GM13976 (cell line): ENCODE data around the gene GJA9.

Source experiments
- DNase-seq: peaks from one replicate; pipeline ENCODE4 v3.0.0; 2012; ENCODE audit warnings: low spot score
- in situ Hi-C: fragments of 300-500 bp; cut with MboI; formaldehyde crosslinking; loops from one replicate; pipeline ENCODE4 v1.12.0; 2022; ENCODE audit warnings: low sequenced_read_pairs, mixed read lengths, inconsistent platforms; ENCODE audit not compliant: unreplicated experiment
- TF ChIP-seq, protein P1 (sequence below): IDR thresholded peaks from 2 replicates; pipeline ENCODE4 v1.5.1; 2012; ENCODE audit warnings: borderline replicate concordance, mild to moderate bottlenecking; ENCODE audit not compliant: insufficient read depth; ENCODE audit errors: extremely low read depth, missing control alignments, control extremely low read depth

Gene GJA9

GRCh38 chr1:38888423-38889333, 7.3 kb upstream of the GJA9 start:
- TF ChIP-seq, protein P1, sequence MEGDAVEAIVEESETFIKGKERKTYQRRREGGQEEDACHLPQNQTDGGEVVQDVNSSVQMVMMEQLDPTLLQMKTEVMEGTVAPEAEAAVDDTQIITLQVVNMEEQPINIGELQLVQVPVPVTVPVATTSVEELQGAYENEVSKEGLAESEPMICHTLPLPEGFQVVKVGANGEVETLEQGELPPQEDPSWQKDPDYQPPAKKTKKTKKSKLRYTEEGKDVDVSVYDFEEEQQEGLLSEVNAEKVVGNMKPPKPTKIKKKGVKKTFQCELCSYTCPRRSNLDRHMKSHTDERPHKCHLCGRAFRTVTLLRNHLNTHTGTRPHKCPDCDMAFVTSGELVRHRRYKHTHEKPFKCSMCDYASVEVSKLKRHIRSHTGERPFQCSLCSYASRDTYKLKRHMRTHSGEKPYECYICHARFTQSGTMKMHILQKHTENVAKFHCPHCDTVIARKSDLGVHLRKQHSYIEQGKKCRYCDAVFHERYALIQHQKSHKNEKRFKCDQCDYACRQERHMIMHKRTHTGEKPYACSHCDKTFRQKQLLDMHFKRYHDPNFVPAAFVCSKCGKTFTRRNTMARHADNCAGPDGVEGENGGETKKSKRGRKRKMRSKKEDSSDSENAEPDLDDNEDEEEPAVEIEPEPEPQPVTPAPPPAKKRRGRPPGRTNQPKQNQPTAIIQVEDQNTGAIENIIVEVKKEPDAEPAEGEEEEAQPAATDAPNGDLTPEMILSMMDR = no peak
- DNase-seq = no peak
- in situ Hi-C loops = no loop called here

DNA sequence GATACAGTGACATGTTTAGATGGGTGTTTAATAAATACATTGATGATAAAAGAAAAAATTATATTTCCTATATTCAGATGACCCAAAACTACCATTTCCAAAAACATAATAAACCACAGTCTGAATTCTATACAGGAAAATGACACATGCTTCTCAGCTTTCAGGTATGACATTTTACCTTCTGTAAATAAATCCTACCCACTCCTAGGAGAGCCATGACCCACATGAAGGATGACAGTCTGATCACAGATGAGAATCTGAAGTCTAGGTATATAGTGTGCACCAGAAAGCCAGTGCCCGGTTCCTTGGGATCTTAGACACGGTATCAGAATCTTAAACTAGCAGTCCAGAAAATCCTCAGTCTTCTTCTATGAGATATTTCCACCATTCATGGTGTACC, 3.7 kb upstream of the GJA9 start:
- in situ Hi-C loops = no loop called here
- TF ChIP-seq, protein P1 = no peak
- DNase-seq = no peak

DNA sequence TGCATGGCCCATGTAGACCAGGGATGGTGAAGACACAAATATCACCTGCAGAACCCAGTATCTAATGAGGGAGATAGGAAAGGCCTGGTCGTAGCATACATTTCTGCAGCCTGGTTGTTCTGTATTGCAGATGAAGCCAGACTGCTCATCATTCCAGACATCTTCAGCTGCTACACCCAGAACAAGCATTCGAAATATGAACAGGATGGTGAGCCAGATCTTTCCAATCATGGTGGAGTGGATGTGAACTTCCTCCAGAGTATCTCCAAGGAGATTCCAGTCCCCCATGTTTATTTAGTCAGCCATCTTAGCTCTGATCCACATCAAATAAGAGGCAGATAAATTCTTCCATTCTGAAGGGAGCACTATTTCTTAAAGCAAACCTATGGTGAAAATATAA, 5.6 kb downstream of the GJA9 start:
- in situ Hi-C loops = no loop called here
- TF ChIP-seq, protein P1 = no peak
- no peak for DNase-seq

- in situ Hi-C loops = no loop called here
- peak; percentile 99 for DNase-seq
- TF ChIP-seq, protein P1 = no peak
Measured at GRCh38 chr1:38873027-38873969, 8.1 kb downstream of the GJA9 start, which contains the start of gene MYCBP. MYCBP (minus strand) TSS chr1:38873348; CDS start chr1:38873305, 43 bp downstream.

GRCh38 chr1:38872401-38873026, 8.9 kb downstream of the GJA9 start:
- TF ChIP-seq, protein P1 = no peak
- DNase-seq = peak; percentile 52
- in situ Hi-C loops = no loop called here

GRCh38 chr1:38870996-38871395, 10.4 kb downstream of the GJA9 start:
- TF ChIP-seq, protein P1 = no peak
- in situ Hi-C loops = no loop called here

More at GRCh38 chr1:38870996-38871395, 10.4 kb downstream of the GJA9 start:
- DNase-seq = no peak
